ENCODE measurements around the gene EHBP1.

EHBP1 gene

DNA sequence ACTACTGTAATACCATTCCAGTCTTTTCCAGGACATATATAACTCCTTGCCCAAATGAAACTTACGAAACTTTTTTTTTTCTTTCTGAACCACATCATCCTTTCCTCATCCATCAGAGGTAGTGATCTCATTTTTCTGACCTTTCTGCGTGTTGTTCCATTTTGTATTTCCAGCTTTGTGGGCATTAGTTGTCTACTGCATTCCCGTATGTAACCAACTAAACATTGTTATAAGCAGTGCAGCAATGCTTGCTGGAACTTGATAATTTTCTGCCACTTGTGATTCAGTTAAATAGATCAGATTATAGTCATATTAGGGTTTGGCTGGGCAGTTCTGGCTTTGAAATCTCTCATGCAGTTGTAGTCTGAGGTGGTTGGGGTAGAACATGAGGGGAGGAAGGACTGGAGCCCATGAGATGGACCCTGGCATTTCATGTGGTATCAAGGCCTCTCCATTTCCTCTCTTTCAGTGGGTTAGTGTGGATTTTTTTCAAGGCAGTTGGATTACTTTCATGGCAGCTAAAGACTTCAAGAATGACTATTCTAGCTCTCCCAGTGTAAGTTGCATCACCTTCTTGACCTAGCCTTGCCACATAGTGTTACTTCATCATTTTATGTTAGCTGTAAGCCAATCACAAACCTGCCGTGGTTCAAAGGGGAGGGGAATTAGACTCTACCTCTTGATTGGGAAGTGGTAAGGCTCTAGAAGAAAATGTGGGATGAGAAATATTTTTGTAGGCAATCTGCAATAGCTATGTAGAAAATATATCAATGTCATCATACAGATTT is 80.5 kb downstream of the EHBP1 start:
- DNase-seq = no peak

DNA sequence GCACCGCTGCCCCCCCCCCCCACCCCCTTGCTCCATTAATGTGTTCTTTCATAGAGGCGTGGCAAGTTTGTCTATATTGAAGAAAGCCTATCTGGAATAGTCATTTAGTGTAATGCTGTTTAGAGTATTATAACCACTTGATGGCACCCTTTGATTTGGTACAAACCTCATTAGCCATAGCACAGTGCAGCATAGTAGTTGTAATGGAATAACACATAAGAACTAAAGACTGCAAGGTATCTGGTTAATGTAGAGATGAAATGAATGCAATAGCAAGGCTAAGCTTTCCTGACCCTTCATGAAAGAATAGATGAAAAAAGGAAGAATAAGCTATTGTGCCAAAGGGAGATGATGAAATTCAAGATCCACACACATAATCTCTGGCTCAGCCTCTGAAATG is 81.9 kb downstream of the EHBP1 start:
- DNase-seq = no peak

GRCh38 chr2:62789518-62789917 is 84.0 kb downstream of the EHBP1 start:
- DNase-seq = no peak

DNA sequence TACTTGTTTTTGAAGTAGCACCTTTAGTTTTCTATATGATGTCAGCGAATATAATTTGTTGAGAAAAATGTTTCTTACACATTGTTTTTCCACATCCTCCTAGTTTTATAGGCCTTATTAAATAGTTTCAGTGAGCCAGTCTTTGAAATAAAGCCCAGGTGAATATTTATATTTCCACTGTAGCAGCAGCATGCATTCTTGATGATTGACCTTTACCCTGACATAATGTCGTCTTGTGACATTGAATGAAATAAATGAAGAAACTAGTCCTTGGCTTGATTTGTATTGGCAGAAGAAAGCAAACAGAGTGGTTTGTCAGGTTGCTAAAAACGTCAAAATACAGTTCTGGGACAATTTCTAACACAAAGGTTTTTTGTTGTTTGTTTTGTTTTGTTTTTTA is 84.4 kb downstream of the EHBP1 start:
- DNase-seq = no peak

DNA sequence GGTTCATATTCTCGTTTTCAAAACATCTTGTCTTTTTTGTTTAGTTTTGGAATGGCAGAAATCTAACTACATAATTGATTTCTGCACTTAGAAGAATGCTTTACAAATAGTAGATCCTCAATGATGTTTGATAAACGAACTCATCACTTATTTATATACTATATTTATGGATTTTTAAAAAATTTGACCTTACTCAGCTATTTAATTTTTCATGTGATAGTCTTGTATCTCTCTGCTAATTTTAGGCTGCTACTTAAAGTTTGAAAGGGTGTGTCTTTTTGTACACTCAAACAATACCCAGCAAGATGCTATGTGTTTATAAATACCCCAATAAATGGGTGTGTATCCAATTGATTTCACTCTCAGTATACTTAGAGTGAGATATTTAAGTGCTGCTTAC is 86.9 kb downstream of the EHBP1 start:
- DNase-seq = no peak

GRCh38 chr2:62793213-62793612 is 87.7 kb downstream of the EHBP1 start:
- no peak for DNase-seq

- DNase-seq = no peak
Observed at GRCh38 chr2:62794791-62795190, 89.3 kb downstream of the EHBP1 start.

DNA sequence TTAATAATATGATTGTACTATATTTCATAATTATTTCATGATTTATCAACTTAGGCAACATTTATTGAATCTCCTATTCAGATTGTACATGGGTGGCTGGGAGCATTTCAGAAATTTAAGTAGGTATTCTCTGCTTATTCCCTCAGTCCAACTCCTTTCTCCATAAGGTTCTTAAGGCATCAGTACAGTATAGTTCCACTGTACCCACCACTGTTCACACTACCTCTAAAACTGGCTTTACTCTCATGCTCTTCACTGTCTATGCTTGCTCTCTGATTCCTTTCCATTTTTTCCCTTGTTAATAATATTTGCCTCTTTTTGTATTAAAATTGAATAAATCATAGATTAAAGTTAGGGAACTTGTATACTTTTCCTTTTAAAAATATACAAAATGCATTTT is 89.8 kb downstream of the EHBP1 start:
- DNase-seq = no peak

- no peak for DNase-seq
Observed at GRCh38 chr2:62797107-62797506, 91.6 kb downstream of the EHBP1 start.

DNA sequence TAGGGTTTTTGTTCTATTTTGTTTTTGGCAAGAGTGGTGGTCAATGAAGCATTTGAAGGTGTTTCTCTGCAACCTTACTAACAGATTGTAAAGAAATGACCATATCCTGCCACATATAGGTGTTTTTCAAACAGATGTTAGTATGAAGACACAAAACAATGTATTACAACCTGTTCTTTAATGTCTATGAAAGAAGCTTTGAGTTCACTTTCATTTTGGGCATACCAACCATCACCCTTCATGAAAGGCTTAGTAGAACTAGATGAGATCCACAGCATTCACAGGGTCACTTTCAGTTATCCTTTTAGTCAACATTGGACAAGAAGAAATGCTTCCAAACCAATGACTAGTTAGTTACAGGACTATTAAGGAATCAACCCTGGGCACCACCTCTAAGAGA is 95.1 kb downstream of the EHBP1 start:
- DNase-seq = no peak

GRCh38 chr2:62801110-62801509 is 95.6 kb downstream of the EHBP1 start:
- no peak for DNase-seq

DNA sequence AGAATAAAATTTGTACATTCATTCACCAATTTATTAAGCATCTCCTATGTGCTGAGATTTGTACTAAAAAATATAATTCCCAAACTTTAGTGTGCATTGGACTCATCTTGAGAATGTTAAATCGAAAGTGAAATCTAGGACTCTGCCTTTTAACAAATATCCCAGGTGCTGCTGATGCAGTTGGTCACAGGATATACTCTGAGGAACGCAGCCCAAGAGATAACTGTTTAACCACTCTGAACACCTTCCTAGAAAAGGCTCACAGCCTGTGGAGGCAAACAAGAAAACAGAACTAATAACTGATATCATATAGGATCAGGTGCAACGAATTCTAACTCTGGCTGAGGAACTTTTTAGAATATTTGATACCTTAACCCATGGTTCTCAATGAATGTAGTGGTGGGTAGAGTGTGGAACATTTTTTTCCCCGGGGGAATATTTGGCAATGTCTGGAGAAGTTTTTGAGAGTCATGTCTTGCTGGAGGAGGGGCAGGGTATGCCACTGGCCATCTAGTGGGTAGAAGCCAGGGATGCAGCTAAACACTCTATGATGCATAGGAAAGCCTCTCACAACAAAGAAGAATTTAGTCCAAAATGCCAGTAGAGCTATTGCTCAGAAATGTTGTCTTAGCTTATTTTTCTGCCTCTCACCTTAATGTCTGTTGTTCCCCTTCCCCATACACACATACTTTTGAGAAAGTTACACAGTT is 96.5 kb downstream of the EHBP1 start:
- DNase-seq = no peak

DNA sequence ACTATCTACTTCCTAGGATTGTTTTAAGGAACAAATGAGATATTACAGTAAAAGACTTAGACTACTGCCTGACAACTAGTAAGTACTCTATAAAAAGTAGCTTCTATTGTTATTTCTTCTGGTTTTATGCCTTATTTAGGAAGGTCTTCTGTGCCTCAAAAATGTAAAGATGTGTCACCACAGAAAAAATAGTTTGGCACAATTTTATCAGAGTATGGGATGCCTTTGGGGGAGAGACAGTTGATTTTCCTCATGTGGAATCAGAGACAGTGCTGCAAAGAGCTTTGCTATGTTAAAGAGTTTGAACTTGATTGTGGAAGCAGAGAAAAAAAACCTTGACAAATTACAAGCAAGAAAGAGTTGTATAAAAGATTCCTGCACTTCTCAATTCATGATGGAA is 98.4 kb downstream of the EHBP1 start:
- DNase-seq = no peak

GRCh38 chr2:62806231-62806630 is 100.7 kb downstream of the EHBP1 start:
- DNase-seq = no peak

GRCh38 chr2:62808554-62808953 is 103.0 kb downstream of the EHBP1 start:
- DNase-seq = no peak

GRCh38 chr2:62811086-62811485 is 105.6 kb downstream of the EHBP1 start:
- no peak for DNase-seq

DNA sequence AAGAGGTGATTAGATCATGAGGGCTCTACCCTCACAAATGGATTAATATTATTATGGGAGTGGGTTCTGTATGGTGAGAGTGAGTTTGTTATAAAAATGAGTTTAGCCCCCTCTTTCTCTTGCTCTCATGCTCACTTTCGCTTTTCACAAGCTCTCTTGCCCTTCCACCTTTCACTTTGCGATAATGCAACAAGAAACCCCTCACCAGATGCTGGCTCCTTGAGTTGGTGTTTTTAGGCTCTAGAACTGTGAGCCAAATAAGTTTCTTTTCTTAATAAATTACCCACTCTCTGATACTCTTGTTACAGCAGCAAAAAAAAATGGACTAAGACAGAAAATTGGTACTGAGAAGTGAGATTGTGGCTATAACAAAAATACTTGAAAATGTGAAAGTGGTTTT is 106.5 kb downstream of the EHBP1 start:
- DNase-seq = no peak

GRCh38 chr2:62812921-62813825 is 107.7 kb downstream of the EHBP1 start:
- no peak for DNase-seq

- DNase-seq = no peak
Observed at GRCh38 chr2:62814123-62814522, 108.6 kb downstream of the EHBP1 start.

DNA sequence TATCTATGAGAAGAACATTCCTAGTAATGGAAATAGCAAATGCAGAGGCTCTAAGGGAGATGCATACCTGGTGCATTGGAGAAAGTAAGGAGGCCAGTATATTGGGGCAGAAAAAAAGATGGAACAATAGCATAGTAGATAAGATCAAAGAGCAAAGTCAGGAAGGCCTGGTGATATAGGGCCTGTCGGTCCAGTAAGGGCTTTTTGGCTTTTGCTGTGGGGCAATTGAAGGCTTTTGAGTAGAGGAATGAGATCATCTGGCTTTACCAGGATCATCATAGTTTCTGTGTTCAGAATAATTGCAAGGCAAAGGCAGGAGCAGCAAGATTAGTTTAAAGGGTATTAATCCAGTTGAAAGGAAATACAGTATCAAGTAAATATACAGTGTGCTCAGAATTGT is 111.8 kb downstream of the EHBP1 start:
- DNase-seq = no peak

- DNase-seq = no peak
Observed at GRCh38 chr2:62817995-62818713, 112.6 kb downstream of the EHBP1 start.

DNA sequence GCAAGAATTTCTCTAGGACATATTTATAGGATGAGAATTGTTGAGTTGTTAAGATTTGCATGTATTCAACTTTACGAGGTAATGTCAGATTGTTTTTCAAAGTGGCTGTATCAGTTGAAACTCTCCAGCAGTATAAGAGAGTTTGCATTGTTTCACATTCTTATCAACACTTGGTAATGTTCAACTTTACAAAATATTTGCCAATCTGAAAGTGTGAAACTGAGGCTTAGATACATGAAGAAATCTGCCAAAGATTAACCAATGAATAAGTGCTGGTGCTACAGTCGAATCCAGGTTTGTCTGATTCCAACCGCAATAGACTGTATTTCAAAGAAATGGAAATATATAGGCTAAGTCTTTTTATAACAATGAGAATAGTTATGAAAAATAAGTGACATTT is 117.0 kb downstream of the EHBP1 start:
- DNase-seq = no peak

DNA sequence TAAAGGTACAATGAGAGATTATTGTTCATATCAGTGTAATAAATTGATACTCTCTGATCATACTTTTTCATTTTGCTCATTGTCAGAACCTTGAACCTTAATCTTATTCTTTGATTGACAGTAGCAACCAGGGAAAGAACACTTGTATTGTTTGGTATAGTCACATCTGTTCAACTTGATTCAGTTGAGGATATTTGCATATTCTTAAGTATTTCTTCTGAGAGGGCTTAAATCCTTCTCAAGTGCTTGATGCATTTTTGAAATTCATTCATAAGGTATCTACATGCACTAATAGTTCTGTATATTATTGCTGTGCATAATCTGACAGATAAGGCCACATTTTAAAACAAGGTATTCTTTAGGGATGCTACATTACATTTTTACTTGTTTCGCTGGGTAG is 118.9 kb downstream of the EHBP1 start:
- DNase-seq = no peak
